Adipocyte (in vitro differentiated cells): ENCODE results near the gene PHLPP1.

Experiments used
- DNase-seq: peaks from one replicate; pipeline ENCODE4 v3.0.0-alpha.2; 2015; ENCODE audit warnings: low read depth
- H3K27me3 ChIP-seq: replicated peaks from 2 replicates; pipeline ENCODE4 v1.7.0; 2013; ENCODE audit warnings: mild to moderate bottlenecking, low read length, moderate library complexity; ENCODE audit not compliant: control insufficient read depth, insufficient read depth
- H3K36me3 ChIP-seq: 2 replicates; pipeline ENCODE4 v1.7.0; 2013; ENCODE audit warnings: low read length, mild to moderate bottlenecking, moderate library complexity; ENCODE audit not compliant: control insufficient read depth, insufficient read depth, severe bottlenecking
- H3K4me1 ChIP-seq: 2 replicates; pipeline ENCODE4 v1.7.0; 2013; ENCODE audit warnings: mild to moderate bottlenecking, low read length, moderate library complexity; ENCODE audit not compliant: control insufficient read depth, insufficient read depth
- H3K4me3 ChIP-seq: 2 replicates; pipeline ENCODE4 v1.7.0; 2013; ENCODE audit warnings: mild to moderate bottlenecking, low read length, moderate library complexity
- H3K9ac ChIP-seq: 2 replicates; pipeline ENCODE4 v1.7.0; 2013; ENCODE audit warnings: mild to moderate bottlenecking, low read length, moderate library complexity
- H3K9me3 ChIP-seq: 2 replicates; pipeline ENCODE4 v1.7.0; 2013; ENCODE audit warnings: mild to moderate bottlenecking, low read length, moderate library complexity; ENCODE audit not compliant: control insufficient read depth

The PHLPP1 gene

GRCh38 chr18:62781262-62781661, 65.9 kb downstream of the PHLPP1 start:
- H3K27me3 ChIP-seq = no peaks in the 10 kb centered on the region
- H3K9ac ChIP-seq = no peak overlapping the region
- peaks cover 22% of the 10 kb centered on the region for H3K4me1 ChIP-seq
- DNase-seq = no peak
- H3K36me3 ChIP-seq = no peaks in the 10 kb centered on the region
- no peak overlapping the region for H3K4me3 ChIP-seq
- H3K9me3 ChIP-seq = no peaks in the 10 kb centered on the region

- DNase-seq = peak; percentile 76
- Histone ChIP-seq H3K4me3 (no peak overlapping the region), H3K27me3 (no peaks in the 10 kb centered on the region), H3K9me3 (no peaks in the 10 kb centered on the region), H3K9ac (no peak overlapping the region), H3K36me3 (no peaks in the 10 kb centered on the region), H3K4me1 (peaks cover 22% of the 10 kb centered on the region)
These were observed 66.6 kb downstream of the PHLPP1 start for GRCh38 chr18:62781893-62782292.

DNA sequence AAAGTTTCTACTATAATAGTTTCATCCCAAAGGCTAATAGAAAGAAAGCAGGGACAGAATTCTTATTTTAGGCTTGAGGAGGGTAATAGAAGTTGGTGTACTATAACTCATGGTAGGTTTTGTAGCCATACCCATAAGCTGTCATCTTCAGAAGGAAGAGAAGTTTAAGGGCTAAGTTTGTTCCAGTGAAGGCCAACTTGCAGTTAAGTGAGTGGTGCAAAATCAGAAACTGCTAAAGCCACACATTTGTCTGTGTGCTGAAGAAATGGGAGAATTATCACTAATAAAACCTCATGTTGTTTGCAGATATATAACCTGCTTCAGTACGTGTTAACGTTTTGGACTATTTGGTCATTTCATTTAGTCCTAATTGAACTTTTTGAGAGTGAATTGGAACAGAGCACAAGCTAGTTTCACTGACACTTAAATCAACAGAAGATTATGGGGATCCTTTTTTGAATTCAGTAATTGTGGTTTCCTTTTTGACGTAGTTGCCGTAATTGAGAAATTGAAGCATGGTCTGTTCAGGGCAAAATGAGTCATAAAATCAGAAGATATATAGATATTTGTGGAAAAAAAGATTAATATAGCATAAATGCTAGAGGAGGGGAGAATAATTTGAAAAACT, 69.1 kb downstream of the PHLPP1 start:
- DNase-seq = no peak
- H3K4me1 ChIP-seq = peaks cover 22% of the 10 kb centered on the region

DNA sequence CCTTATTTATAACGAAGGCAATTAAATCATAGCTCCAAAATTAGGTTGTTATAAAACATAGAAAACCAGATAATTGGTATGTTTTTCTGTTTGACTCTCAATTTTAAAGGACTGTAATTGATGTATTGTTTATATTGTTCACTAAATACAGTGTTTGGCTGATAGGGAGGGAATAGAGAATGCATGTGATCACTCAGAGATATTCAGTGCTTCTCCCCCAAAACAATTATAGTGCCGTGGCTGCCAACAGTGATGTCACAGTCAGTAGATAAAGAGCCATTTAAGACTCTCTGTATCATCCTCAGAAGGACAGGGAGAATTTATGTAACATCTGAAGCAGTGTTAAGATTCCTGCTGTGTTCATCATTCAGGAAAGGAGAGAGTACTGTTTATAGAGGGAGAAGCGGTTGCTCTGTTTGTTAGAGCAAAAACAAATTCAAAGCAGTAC, 69.6 kb downstream of the PHLPP1 start:
- Histone ChIP-seq H3K9me3 (no peaks in the 10 kb centered on the region), H3K27me3 (no peaks in the 10 kb centered on the region), H3K4me3 (no peak overlapping the region), H3K36me3 (no peaks in the 10 kb centered on the region), H3K9ac (no peak overlapping the region), H3K4me1 (peaks cover 22% of the 10 kb centered on the region)
- DNase-seq = peak; percentile 23

More for the DNA sequence above, 69.1 kb downstream of the PHLPP1 start:
- H3K27me3 ChIP-seq = no peaks in the 10 kb centered on the region
- H3K4me3 ChIP-seq = no peak overlapping the region
- no peak overlapping the region for H3K9ac ChIP-seq
- no peaks in the 10 kb centered on the region for H3K9me3 ChIP-seq
- H3K36me3 ChIP-seq = no peaks in the 10 kb centered on the region

- no peak for DNase-seq
- no peak overlapping the region for H3K9ac ChIP-seq
- no peak overlapping the region for H3K4me3 ChIP-seq
- H3K4me1 ChIP-seq = peaks cover 20% of the 10 kb centered on the region
- no peaks in the 10 kb centered on the region for H3K36me3 ChIP-seq
- no peaks in the 10 kb centered on the region for H3K9me3 ChIP-seq
- H3K27me3 ChIP-seq = no peaks in the 10 kb centered on the region
These were observed 71.3 kb downstream of the PHLPP1 start for GRCh38 chr18:62786689-62787088.

DNA sequence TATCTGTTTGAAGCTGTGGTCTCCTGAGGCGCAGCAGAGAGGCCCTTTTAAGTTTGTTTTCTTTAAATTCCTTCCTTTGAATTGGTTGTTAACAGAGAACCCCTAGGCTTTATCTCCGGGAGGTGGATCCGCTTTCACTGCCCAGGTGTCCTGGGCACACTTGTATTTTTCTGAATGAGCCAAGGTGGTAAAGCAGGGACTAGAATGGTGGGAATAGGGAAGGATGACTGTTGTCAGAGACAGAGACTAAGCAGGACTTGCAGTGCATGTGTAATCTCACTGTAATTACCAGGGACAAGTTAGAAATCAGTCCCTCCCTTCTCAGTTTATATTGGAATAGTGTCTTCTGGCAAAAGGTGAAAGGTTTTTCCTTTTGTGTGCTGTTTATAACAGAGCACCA, 72.8 kb downstream of the PHLPP1 start:
- no peaks in the 10 kb centered on the region for H3K27me3 ChIP-seq
- no peak overlapping the region for H3K4me3 ChIP-seq
- no peak overlapping the region for H3K9ac ChIP-seq
- no peaks in the 10 kb centered on the region for H3K9me3 ChIP-seq
- no peak for DNase-seq
- H3K4me1 ChIP-seq = peaks cover 14% of the 10 kb centered on the region
- no peaks in the 10 kb centered on the region for H3K36me3 ChIP-seq

DNA sequence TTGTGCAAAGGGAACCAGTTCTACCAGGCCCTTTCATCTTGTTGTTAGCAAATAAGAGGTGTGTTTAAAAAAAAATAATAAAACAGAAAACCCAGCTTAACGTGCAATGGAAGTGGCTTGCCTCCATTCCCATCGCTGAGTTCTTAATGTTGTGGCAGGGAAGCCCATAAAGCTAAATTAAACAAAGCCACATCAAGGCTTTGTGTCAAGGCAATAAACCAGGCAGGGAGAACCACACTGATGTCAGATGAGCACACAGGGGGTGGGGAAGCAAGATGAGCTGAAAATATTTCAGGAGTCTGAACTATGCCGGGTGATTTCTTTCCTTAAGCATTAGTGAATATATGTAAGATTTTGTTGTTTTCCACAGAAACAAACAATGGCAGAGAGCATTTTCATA, 73.5 kb downstream of the PHLPP1 start:
- peak; percentile 13 for DNase-seq
- H3K9ac ChIP-seq = no peak overlapping the region
- peaks cover 14% of the 10 kb centered on the region for H3K4me1 ChIP-seq
- no peaks in the 10 kb centered on the region for H3K36me3 ChIP-seq
- no peak overlapping the region for H3K4me3 ChIP-seq
- H3K27me3 ChIP-seq = no peaks in the 10 kb centered on the region
- H3K9me3 ChIP-seq = no peaks in the 10 kb centered on the region

- H3K4me3 ChIP-seq = peak overlapping the region; percentile 4
- no peak overlapping the region for H3K9ac ChIP-seq
- H3K36me3 ChIP-seq = no peaks in the 10 kb centered on the region
- no peaks in the 10 kb centered on the region for H3K9me3 ChIP-seq
- H3K27me3 ChIP-seq = no peaks in the 10 kb centered on the region
- peak; percentile 48 for DNase-seq
- peaks cover 5% of the 10 kb centered on the region for H3K4me1 ChIP-seq
These were observed 75.8 kb downstream of the PHLPP1 start for GRCh38 chr18:62790871-62791772.

DNA sequence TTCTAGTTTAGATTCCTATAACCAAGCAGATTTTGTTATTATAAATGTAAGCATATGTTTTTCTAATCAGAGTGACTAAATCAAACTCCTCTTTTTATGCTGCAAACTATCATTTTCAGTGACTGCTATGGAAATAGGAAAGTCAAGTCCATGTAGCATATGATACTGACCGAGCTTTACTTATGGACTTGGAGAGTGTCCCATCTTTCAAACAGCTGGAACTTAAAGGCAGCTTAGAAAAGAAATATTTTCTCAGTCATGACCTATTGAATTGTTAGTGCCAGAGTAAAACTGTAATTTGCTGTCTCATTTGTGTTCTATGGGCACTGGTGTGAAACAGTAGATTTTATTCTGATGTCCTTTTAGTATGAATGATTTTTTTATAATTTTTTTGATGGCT, 76.7 kb downstream of the PHLPP1 start:
- H3K4me3 ChIP-seq = no peak overlapping the region
- H3K4me1 ChIP-seq = peaks cover 5% of the 10 kb centered on the region
- no peak overlapping the region for H3K9ac ChIP-seq
- no peaks in the 10 kb centered on the region for H3K27me3 ChIP-seq
- H3K9me3 ChIP-seq = no peaks in the 10 kb centered on the region
- DNase-seq = no peak
- H3K36me3 ChIP-seq = no peaks in the 10 kb centered on the region

DNA sequence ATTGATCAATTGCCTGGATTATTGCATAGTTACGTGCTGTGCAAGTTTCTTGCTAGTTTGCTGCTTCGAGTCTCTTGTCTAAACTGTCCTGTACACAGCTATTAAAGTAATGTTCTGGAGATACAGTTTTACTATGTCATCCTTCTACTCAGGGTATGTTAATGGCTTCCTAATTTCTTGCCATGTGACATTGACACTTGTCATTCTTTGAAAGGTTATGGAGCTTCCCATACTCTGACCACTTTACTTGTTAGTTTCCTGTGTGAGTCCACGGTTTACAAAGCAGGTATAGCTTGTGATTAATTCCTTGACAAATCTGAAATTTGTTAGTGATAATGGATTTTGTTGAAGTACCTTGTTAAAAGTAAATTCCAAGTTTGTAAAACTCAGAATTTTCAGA, 80.5 kb downstream of the PHLPP1 start:
- Histone ChIP-seq H3K4me1 (peaks cover 5% of the 10 kb centered on the region), H3K27me3 (no peaks in the 10 kb centered on the region), H3K9me3 (no peaks in the 10 kb centered on the region), H3K9ac (no peak overlapping the region), H3K4me3 (no peak overlapping the region), H3K36me3 (no peaks in the 10 kb centered on the region)
- no peak for DNase-seq

DNA sequence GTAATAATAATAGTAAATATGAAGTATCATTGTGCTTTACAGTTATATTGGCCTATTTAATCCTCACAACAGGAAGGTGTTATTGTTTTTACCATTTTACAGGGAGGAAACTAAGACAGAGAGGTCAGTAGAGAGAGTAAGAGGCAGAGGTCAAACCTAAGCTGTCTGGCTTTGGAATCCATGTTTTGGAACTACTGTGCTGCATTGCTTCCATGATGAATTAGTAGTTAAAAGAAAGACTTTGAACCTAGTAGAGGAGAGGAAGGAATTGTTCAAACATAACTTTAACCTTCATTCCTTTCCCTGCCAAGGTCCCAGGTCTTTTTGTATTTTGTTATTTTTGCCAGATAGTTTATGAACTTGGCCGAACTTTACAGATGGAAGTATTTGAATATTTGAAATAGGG, 80.9 kb downstream of the PHLPP1 start:
- no peak overlapping the region for H3K4me3 ChIP-seq
- H3K9ac ChIP-seq = no peak overlapping the region
- no peaks in the 10 kb centered on the region for H3K36me3 ChIP-seq
- H3K27me3 ChIP-seq = no peaks in the 10 kb centered on the region
- peaks cover 5% of the 10 kb centered on the region for H3K4me1 ChIP-seq
- no peaks in the 10 kb centered on the region for H3K9me3 ChIP-seq
- no peak for DNase-seq
